HG03457 (cell line): ENCODE data around the gene MARCHF5.

Experiments
- ATAC-seq: cut with Tn5 transposase; IDR thresholded peaks from one replicate; pipeline ENCODE4 v1.9.1; 2021; ENCODE audit warnings: moderate number of reproducible peaks; ENCODE audit not compliant: unreplicated experiment

The MARCHF5 gene

GRCh38 chr10:92290837-92291615 lies at the start of gene MARCHF5, which contains the start of gene CPEB3:
Gene MARCHF5 (plus strand): TSS chr10:92291167. CDS start chr10:92291495, 328 bp downstream.
Gene CPEB3 (minus strand): TSS chr10:92291078. CDS start chr10:92240350, 50,728 bp downstream.
- ATAC-seq = peak; percentile 94

DNA sequence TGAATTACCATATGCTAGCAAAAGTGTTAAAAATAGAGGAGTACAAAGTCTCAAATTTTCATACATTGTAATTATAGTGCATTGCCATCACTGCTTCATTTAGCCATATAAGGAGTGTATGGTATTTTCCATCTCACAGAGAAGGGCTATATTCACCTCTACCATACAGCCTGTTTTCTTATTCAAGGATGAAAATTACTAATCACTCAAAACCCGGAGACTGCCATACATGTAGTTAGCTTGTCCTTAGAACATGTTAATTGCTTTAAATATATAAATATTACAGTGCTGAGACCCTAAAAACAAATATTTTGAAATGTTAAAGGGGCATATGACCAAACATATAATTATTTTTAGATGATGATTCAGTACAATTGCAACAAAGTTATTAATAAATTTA lies 49.5 kb upstream of the MARCHF5 start:
- ATAC-seq = no peak

- no peak for ATAC-seq
These were observed 48.6 kb upstream of the MARCHF5 start for GRCh38 chr10:92242380-92242779.

DNA sequence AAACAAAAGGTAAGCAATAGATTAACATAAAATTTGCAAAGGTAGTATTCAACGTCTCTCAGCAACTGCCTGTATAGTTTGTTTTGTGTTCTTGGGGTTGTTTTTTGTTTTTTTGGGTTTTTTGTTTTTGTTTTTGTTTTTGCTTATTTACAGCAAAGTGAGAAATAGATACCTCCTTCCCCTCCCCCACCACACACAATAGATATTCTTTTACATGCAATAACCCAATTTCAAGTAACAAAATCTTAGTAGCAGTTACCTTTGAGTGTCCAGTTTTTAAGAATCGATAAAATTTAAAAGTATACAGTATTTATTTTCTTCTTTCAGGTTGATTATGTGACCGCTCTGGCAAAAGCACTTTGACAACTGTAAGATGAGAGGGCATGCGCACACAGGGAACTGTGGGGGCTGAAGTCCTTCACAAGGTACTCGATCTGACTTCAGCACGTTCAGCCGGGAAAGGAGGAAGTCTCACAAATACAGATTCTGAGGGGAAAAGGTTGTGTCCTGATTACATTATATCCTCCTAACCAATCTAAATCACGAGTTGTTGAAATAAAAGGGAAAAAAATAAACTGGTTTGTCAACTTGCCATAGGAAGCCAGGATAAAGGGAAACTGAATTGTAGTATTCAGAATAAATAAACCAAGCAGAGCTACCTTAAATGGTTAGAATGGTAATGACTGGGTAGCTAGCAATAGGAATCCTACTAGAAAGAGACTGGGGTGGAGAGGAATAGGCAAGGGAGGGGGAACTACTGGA lies 47.9 kb upstream of the MARCHF5 start:
- no peak for ATAC-seq

DNA sequence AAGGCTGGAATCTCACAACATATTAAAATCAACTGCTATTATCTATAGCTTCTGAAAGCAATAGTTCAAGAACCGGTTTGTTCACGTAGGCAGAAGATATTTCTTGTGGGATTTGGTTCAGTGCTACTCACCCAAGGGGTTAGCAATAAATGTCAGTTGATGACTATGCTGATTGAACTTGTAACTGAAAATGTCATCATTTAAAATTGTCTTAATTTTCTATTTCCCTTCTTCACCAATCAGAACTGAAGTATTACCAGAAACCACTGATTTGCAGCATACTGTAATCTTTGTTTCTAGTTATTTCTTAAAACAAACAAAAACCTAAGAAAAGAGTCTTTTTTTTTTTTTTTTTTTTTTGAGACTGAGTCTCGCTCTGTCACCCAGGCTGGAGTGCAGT lies 46.2 kb upstream of the MARCHF5 start:
- no peak for ATAC-seq

DNA sequence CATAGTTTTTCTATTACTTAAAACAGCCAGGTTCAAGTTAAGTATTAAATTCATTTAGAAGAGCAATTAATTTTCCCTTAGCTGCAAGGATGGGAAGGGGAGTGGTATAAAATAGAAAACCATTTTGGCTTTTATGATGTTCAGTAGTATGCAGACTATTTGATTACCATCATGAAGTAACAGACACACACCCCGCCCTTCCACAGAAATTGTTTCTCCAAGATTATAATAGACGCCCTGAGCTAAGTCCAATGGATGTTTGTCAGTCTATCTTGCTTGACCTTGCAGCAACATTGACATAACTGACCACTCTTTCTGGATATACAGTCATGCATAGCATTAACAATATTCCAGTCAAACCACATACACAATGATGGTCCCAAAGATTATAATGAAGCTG lies 42.4 kb upstream of the MARCHF5 start:
- no peak for ATAC-seq

DNA sequence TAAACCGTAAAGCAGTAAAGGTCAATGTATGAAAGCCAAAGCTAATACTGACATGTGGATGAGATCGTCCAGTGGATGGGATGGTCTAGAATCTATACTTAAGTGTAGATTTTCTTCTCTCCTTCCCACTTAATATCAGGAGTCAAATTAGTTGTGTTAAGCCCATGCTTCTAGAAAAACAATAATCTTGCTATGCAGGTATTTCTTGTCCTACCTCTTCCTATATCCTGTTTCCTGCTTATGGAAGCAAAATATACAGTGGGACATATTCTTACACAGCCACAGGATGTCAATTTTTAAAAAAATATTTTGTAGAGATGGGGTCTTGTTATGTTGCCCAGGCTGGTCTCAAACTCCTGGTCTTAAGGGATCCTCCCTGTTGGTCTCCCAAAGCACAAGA lies 27.6 kb upstream of the MARCHF5 start:
- ATAC-seq = no peak

GRCh38 chr10:92264249-92264648 lies 26.7 kb upstream of the MARCHF5 start:
- no peak for ATAC-seq

- no peak for ATAC-seq
These were observed 25.2 kb upstream of the MARCHF5 start for GRCh38 chr10:92265687-92266258.

DNA sequence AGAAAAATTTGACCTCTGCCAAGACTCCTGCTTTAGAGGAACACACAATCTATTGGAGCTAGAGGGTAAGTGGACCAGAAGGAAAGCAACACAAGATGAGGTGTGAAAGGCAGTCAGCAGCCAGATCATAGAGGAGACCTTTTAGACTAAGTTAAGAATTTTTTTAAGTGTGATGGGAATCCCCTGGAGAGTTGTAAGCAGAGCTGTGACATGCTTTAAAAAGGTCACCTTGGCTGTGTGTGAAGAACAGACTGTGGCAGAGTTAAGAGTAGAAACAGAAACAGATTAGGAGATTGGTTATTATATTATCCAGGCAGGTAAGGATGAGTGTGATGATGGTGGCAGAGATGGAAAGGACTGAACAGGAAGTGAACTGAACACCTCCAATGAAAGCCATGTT lies 23.6 kb upstream of the MARCHF5 start:
- ATAC-seq = no peak

- no peak for ATAC-seq
These were observed 22.2 kb upstream of the MARCHF5 start for GRCh38 chr10:92268748-92269147.

GRCh38 chr10:92274071-92274470 lies 16.9 kb upstream of the MARCHF5 start:
- no peak for ATAC-seq

- ATAC-seq = no peak
These were observed 11.8 kb upstream of the MARCHF5 start for GRCh38 chr10:92278996-92279696.

DNA sequence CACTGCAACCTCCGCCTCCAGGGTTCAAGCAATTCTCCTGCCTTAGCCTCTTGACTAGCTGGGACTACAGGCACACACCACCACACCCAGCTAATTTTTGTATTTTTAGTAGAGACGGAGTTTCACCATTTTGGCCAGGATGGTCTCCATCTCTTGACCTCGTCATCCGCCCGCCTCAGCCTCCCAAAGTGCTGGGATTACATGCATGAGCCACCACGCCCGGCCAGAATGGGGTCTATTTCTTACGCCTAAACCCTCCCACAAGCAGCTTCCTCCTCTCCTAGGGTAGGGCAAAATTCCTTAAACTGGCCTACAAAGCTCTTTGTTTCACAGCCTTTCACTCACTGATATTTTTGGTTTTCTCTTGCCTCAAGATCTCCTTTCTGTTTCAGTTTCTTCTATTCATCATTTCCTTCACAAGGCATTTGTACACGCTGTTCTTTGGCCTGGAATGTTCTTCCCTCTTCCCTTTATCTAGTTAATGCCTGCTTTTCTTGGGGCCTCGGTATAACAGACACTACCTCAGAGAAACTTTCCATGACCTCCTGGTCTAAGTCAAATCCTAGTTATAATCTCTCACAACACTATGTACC lies 6.8 kb upstream of the MARCHF5 start:
- no peak for ATAC-seq

- ATAC-seq = peak; percentile 8
These were observed 711 bp upstream of the MARCHF5 start for GRCh38 chr10:92290076-92290836.

DNA sequence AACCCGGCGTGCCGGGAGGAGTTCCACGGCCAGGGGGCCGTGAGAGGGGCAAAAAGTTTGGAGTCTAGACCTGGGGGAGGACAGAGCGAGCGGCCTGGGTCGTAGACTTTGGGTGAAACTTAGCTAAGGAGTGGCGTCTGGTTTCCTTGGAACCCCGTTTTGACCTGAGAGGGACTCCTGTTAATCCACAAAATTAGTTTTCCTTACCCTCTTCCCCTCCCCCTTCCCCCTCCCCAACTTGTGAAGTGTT lies 574 bp downstream of the MARCHF5 start:
- ATAC-seq = no peak

DNA sequence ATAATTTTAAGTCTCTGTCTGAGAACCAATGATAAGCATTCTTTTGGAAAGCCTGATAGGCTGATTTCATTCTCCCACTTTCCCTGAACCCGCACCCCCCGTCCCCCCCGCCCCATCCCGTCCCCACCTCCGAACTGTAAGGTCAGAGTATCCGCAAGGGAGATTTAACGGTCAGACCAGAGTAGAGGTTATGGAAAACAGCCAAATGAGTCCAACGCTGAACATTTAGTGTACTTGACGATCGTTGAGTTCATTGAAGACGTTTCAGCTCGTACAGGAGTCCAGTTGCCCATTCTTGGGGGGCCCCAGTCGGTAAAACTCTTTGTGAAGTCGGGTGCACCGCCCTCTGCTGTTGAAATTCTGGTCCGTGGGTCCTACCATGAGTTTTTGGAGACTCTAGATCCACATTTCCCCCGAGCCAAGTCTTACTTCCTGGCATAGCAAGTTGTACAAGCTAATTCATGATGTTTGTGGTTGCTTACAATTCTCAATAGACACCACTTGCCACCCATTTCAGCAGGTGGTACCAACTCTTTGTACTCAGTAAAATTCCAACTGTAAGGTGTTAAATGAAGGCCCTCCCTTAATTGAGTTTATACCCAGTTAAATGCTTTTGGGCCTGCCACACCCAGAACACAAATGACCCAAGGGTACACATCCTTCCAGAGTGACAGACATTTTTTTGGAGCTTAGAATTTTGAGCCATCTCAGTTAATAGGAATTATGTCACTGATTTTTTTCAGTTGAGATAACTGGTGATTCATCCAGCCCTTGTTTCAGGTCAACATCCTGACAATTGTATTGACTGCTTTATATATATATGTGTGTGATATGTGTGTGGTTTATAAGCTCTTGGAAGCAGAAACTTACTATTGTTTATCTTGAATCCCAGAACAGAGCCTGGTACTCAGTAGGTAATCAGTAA lies 1.2 kb downstream of the MARCHF5 start:
- ATAC-seq = no peak

DNA sequence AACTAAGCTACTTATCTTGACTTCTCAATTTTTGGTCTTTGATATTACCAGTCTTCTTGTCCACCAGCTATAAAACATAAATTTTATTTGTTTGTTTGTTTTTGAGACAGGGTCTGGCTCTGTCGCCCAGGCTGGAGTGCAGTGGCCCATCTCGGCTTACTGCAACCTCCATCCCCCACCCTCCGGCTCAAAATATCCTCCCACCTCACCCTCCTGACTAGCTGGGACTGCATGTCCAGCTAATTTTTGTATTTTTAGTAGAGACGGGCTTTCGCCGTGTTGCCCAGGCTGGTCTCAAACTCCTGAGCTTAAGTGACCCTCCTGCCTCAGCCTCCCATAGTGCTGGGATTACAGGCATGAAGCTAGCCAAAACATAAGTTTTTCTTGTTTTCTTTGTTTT lies 7.5 kb downstream of the MARCHF5 start:
- no peak for ATAC-seq

GRCh38 chr10:92303096-92303495 lies 12.1 kb downstream of the MARCHF5 start:
- ATAC-seq = no peak
